GM23248 (cell line): ENCODE results near the gene SLX4IP.

Experiments
- EZH2 ChIP-seq: fragments of 200-600 bp; sonication (generic); IDR thresholded peaks from 2 replicates; pipeline ENCODE4 v1.6.1; 2018; ENCODE audit warnings: antibody characterized with exemption, mild to moderate bottlenecking; ENCODE audit not compliant: insufficient read depth, poor library complexity, severe bottlenecking
- EZH2phosphoT487 ChIP-seq: fragments of 200-600 bp; sonication (generic); IDR thresholded peaks from 2 replicates; pipeline ENCODE4 v1.6.1; 2018; ENCODE audit warnings: antibody characterized with exemption, moderate library complexity, mild to moderate bottlenecking, low read depth; ENCODE audit not compliant: insufficient read depth

DNA sequence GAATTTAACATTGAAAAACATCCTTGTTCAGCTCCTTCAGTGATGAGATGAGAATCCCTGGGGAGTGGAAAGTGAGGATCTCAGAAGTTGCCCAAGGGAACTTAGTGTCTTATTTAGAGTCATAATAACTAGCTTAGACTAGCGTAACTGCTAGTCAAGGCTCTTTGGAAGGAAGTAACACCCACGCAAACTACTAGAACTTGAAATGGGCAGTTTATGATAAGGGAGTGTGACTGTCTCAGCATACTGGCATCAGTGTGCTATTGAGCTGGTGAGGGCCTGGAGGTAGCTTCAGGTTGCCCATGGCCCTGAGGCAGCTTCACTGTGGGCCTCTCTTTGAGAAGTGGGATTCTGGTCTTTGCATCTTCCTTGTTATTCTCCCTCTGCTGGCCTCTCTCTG is 40.1 kb downstream of the SLX4IP start:
- TF ChIP-seq EZH2phosphoT487 = no peak
- TF ChIP-seq EZH2 = no peak
